ENCODE measurements around the gene OR4Q2. TPM values are rescaled to one million over a fixed set of nuclear protein-coding genes. Genes with fewer than 3 reads are reported as not detected.

OR4Q2 gene
- polyA plus RNA-seq, 1 of the 3 experiments (the other 2 are of a cell fraction) = not detected

DNA sequence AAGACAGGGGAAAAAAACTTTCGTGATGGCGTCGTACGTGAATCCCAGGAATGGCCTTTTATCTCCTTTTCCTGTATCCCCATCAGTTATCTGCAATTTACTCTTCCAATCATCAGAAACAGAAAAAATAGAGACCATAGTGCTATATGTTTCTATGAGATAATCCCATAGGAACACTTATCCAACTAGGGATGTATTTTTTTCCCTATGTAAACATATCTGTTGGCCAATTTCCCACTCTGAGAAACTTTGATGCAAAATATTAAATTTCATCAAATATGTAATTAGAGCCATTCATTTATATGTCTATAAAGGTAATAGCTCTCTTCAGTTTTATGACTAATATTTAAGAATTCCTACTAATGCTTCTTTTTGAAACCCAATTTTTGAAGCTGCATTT, 34.0 kb downstream of the OR4Q2 start, which contains the start of gene OR4K13:
Gene OR4K13, minus strand, starts transcription at position 101 of the 400 bp plus-strand sequence. CDS start 1,280 bp downstream, outside the sequence.
- H3F3A ChIP-seq (replicated peaks; ENCODE audit: insufficient read depth) = no peaks in the 10 kb centered on the region
- H3K27ac ChIP-seq (ENCODE audit: low read depth in 2 of 2, low read length in 1 of 2) = no peak within 1 kb of the TSS
- no peak for DNase-seq
- no peak within 1 kb of the TSS for H3K4me2 ChIP-seq
- H3K27me3 ChIP-seq (ENCODE audit: insufficient read depth) = no peaks in the 10 kb centered on the region
- no peak within 1 kb of the TSS for H3K9ac ChIP-seq
- no peaks in the 10 kb centered on the region for H3K9me3 ChIP-seq
- H3K4me1 ChIP-seq (ENCODE audit: control insufficient read depth in 1 of 2, insufficient read depth in 2 of 2, low read depth in 1 of 2, low read length in 1 of 2) = no peaks in the 10 kb centered on the region
- no peak within 1 kb of the TSS for H2AFZ ChIP-seq (ENCODE audit: low read depth)
- 16% methylated on average over 4 of the region's 4 CpGs for WGBS (ENCODE audit: low lambda C conversion rate)
- no peaks in the 10 kb centered on the region for H3K36me3 ChIP-seq (replicated peaks in 1 of 2; ENCODE audit: control insufficient read depth in 1 of 2, insufficient read depth in 2 of 2, low read length in 1 of 2)
- H4K20me1 ChIP-seq (ENCODE audit: insufficient read depth) = no peaks in the 10 kb centered on the region
- H3K4me3 ChIP-seq (ENCODE audit: low read depth in 2 of 2, low read length in 1 of 2) = no peak within 1 kb of the TSS
- H3K79me2 ChIP-seq (ENCODE audit: insufficient read depth) = no peaks in the 10 kb centered on the region
- TF ChIP-seq CHD2 (IDR thresholded peaks at IDR 0.05; ENCODE audit: low read length, partially characterized antibody) (no peak), TAF1 (IDR thresholded peaks at IDR 0.05; ENCODE audit: borderline replicate concordance, low read depth, low read length) (no peak), TCF12 (IDR thresholded peaks at IDR 0.05) (no peak), EP300 (IDR thresholded peaks at IDR 0.05; ENCODE audit: borderline replicate concordance in 1 of 2, low read depth in 1 of 2, low read length in 1 of 2) (no peak), SIN3A (IDR thresholded peaks at IDR 0.05; ENCODE audit: borderline replicate concordance, low read depth, low read length) (no peak), RCOR1 (IDR thresholded peaks at IDR 0.05; ENCODE audit: low read length) (no peak), POLR2AphosphoS5 (IDR thresholded peaks at IDR 0.05; ENCODE audit: low read depth, low read length) (no peak), TEAD4 (IDR thresholded peaks at IDR 0.05; ENCODE audit: borderline replicate concordance, insufficient read depth) (no peak), EZH2phosphoT487 (IDR thresholded peaks at IDR 0.05; ENCODE audit: borderline replicate concordance, low read depth) (no peak), GATA2 (CRISPR knock-in tag; IDR thresholded peaks at IDR 0.05) (no peak), ELF1 (IDR thresholded peaks at IDR 0.05) (no peak), NRF1 (IDR thresholded peaks at IDR 0.05; ENCODE audit: low read depth, low read length) (no peak), MXI1 (IDR thresholded peaks at IDR 0.05; ENCODE audit: low read depth, low read length) (no peak), YY1 (IDR thresholded peaks at IDR 0.05; ENCODE audit: low read depth) (no peak), FOXJ3 (CRISPR knock-in tag; IDR thresholded peaks at IDR 0.05) (no peak)
- TF ChIP-seq, protein P1, sequence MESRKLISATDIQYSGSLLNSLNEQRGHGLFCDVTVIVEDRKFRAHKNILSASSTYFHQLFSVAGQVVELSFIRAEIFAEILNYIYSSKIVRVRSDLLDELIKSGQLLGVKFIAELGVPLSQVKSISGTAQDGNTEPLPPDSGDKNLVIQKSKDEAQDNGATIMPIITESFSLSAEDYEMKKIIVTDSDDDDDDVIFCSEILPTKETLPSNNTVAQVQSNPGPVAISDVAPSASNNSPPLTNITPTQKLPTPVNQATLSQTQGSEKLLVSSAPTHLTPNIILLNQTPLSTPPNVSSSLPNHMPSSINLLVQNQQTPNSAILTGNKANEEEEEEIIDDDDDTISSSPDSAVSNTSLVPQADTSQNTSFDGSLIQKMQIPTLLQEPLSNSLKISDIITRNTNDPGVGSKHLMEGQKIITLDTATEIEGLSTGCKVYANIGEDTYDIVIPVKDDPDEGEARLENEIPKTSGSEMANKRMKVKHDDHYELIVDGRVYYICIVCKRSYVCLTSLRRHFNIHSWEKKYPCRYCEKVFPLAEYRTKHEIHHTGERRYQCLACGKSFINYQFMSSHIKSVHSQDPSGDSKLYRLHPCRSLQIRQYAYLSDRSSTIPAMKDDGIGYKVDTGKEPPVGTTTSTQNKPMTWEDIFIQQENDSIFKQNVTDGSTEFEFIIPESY (IDR thresholded peaks at IDR 0.05; ENCODE audit: borderline replicate concordance, low read depth) = no peak
- TF ChIP-seq, protein P2, sequence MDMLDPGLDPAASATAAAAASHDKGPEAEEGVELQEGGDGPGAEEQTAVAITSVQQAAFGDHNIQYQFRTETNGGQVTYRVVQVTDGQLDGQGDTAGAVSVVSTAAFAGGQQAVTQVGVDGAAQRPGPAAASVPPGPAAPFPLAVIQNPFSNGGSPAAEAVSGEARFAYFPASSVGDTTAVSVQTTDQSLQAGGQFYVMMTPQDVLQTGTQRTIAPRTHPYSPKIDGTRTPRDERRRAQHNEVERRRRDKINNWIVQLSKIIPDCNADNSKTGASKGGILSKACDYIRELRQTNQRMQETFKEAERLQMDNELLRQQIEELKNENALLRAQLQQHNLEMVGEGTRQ (IDR thresholded peaks at IDR 0.05; ENCODE audit: borderline replicate concordance, low read depth, low read length) = no peak
- TF ChIP-seq, protein P3, sequence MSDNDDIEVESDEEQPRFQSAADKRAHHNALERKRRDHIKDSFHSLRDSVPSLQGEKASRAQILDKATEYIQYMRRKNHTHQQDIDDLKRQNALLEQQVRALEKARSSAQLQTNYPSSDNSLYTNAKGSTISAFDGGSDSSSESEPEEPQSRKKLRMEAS (IDR thresholded peaks at IDR 0.05; ENCODE audit: low read depth) = no peak
- TF ChIP-seq, protein P4, sequence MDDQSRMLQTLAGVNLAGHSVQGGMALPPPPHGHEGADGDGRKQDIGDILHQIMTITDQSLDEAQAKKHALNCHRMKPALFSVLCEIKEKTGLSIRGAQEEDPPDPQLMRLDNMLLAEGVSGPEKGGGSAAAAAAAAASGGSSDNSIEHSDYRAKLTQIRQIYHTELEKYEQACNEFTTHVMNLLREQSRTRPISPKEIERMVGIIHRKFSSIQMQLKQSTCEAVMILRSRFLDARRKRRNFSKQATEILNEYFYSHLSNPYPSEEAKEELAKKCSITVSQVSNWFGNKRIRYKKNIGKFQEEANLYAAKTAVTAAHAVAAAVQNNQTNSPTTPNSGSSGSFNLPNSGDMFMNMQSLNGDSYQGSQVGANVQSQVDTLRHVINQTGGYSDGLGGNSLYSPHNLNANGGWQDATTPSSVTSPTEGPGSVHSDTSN (IDR thresholded peaks at IDR 0.05) = no peak
- TF ChIP-seq, protein P5, sequence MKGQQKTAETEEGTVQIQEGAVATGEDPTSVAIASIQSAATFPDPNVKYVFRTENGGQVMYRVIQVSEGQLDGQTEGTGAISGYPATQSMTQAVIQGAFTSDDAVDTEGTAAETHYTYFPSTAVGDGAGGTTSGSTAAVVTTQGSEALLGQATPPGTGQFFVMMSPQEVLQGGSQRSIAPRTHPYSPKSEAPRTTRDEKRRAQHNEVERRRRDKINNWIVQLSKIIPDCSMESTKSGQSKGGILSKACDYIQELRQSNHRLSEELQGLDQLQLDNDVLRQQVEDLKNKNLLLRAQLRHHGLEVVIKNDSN (IDR thresholded peaks at IDR 0.05; ENCODE audit: borderline replicate concordance, low read depth) = no peak
- POLR2A ChIA-PET = no interaction called here
- CTCF ChIA-PET = interaction anchor here (1.4 kb wide), 1 partner anchor 11 kb away, joined by 4 read pairs; no protein-coding TSS in a partner anchor
- H3K9me2 ChIP-seq = no peaks in the 10 kb centered on the region
